DND-41 (cell line): ENCODE data around the gene MADCAM1.

Experiments used
- CTCF ChIP-seq: IDR thresholded peaks from 2 replicates; pipeline ENCODE4 v1.5.1; 2012; ENCODE audit warnings: borderline replicate concordance, low read length, moderate library complexity, mild to moderate bottlenecking; ENCODE audit not compliant: poor library complexity, severe bottlenecking; ENCODE audit errors: extremely low read depth
- EZH2 ChIP-seq: IDR thresholded peaks from 3 replicates; pipeline ENCODE4 v1.6.1; 2012; ENCODE audit warnings: borderline replicate concordance, low read depth, mild to moderate bottlenecking, moderate library complexity, low read length, inconsistent platforms; ENCODE audit not compliant: severe bottlenecking

GRCh38 chr19:536881-537404 lies 40.7 kb downstream of the MADCAM1 start:
- TF ChIP-seq CTCF: no peak
- TF ChIP-seq EZH2: no peak
